CD14-positive monocyte (primary cell): ENCODE data around the gene MAB21L3. TPM values are rescaled to one million over a fixed set of nuclear protein-coding genes. Genes with fewer than 3 reads are reported as not detected.

Experiments
- DNase-seq, 3 donors: peaks; one replicate each; pipeline ENCODE4 v3.0.0-alpha.2; 2011 to 2022
- H2AFZ ChIP-seq: 2 replicates; pipeline ENCODE4 v1.6.0; 2012; ENCODE audit warnings: mild to moderate bottlenecking, low read depth, low read length, inconsistent platforms; ENCODE audit not compliant: insufficient read depth, poor library complexity, severe bottlenecking
- H3K27ac ChIP-seq, 2 donors: 1 replicate in 1 of 2; 2 replicates in 1 of 2; pipeline ENCODE4 v1.5.1; 2012 to 2013; ENCODE audit warnings: low read length in 2 of 2, control low read depth in 1 of 2, inconsistent platforms in 1 of 2, low read depth in 1 of 2, mild to moderate bottlenecking in 1 of 2
- H3K27me3 ChIP-seq, 2 donors: one replicate each; pipeline versions ENCODE4 v1.6.0 to v1.6.1; 2011 to 2013; ENCODE audit warnings: low read length in 2 of 2; ENCODE audit not compliant: control insufficient read depth in 2 of 2, insufficient read depth in 2 of 2
- H3K36me3 ChIP-seq, 2 donors: replicated peaks in 1 of 2; 1 replicate in 1 of 2; 2 replicates in 1 of 2; pipeline versions ENCODE4 v1.5.1 to v1.6.1; 2012 to 2013; ENCODE audit warnings: low read length in 2 of 2, control low read depth in 1 of 2, inconsistent platforms in 1 of 2, mild to moderate bottlenecking in 1 of 2; ENCODE audit not compliant: insufficient read depth in 2 of 2, control insufficient read depth in 1 of 2
- H3K4me1 ChIP-seq, 2 donors: 1 replicate in 1 of 2; 2 replicates in 1 of 2; pipeline versions ENCODE4 v1.5.1 to v1.6.1; 2012 to 2013; ENCODE audit warnings: low read length in 2 of 2, control low read depth in 1 of 2, inconsistent platforms in 1 of 2, mild to moderate bottlenecking in 1 of 2, moderate library complexity in 1 of 2; ENCODE audit not compliant: insufficient read depth in 2 of 2, control insufficient read depth in 1 of 2
- H3K4me2 ChIP-seq: replicated peaks from 2 replicates; pipeline ENCODE3; 2012; ENCODE audit warnings: low read length, moderate library complexity, mild to moderate bottlenecking; ENCODE audit not compliant: poor library complexity, severe bottlenecking; ENCODE audit errors: extremely low read depth
- H3K4me3 ChIP-seq, 3 experiments: fragments of 200-600 bp in 1 of 3; sonication (generic) in 1 of 3; replicated peaks in 1 of 3; 1 replicate in 2 of 3; 2 replicates in 1 of 3; pipeline ENCODE4 v1.5.1; 2011 to 2013; ENCODE audit warnings: low read length in 3 of 3, mild to moderate bottlenecking in 3 of 3, control low read depth in 2 of 3, low read depth in 2 of 3, inconsistent platforms in 1 of 3, moderate library complexity in 1 of 3
- H3K79me2 ChIP-seq: 2 replicates; pipeline ENCODE4 v1.6.0; 2012; ENCODE audit warnings: mild to moderate bottlenecking, control low read depth, inconsistent platforms, low read length, moderate library complexity; ENCODE audit not compliant: insufficient read depth
- H3K9ac ChIP-seq: 2 replicates; pipeline ENCODE4 v1.6.0; 2017; ENCODE audit warnings: low read length, mild to moderate bottlenecking; ENCODE audit not compliant: insufficient read depth, poor library complexity, severe bottlenecking
- H3K9me3 ChIP-seq, 2 donors: replicated peaks in 1 of 2; 1 replicate in 1 of 2; 2 replicates in 1 of 2; pipeline versions ENCODE4 v1.5.1 to v1.6.1; 2012 to 2013; ENCODE audit warnings: low read length in 2 of 2, control low read depth in 1 of 2; ENCODE audit not compliant: control insufficient read depth in 1 of 2, insufficient read depth in 1 of 2
- H4K20me1 ChIP-seq: 2 replicates; pipeline ENCODE4 v1.6.0; 2012; ENCODE audit warnings: mild to moderate bottlenecking, low read length, control low read depth, moderate library complexity; ENCODE audit not compliant: insufficient read depth
- H3K27ac Mint-ChIP-seq, 7 donors: one replicate each; pipeline ENCODE4 v1.8.0; 2020; ENCODE audit warnings: mild to moderate bottlenecking in 7 of 7, mixed read lengths in 7 of 7, moderate library complexity in 6 of 7, inconsistent platforms in 2 of 7
- H3K27me3 Mint-ChIP-seq, 3 donors: one replicate each; pipeline ENCODE4 v1.8.0; 2021 to 2022; ENCODE audit warnings: low read depth in 3 of 3, mild to moderate bottlenecking in 3 of 3, mixed read lengths in 3 of 3, moderate library complexity in 3 of 3, inconsistent platforms in 1 of 3
- H3K36me3 Mint-ChIP-seq, 2 donors: one replicate each; pipeline ENCODE4 v1.8.0; 2020; ENCODE audit warnings: mixed read lengths in 2 of 2, inconsistent platforms in 1 of 2, mild to moderate bottlenecking in 1 of 2
- H3K4me1 Mint-ChIP-seq: one replicate; pipeline ENCODE4 v1.8.0; 2020; ENCODE audit warnings: mild to moderate bottlenecking, mixed read lengths
- H3K4me3 Mint-ChIP-seq, 2 donors: one replicate each; pipeline ENCODE4 v1.8.0; 2020; ENCODE audit warnings: mild to moderate bottlenecking in 2 of 2, mixed read lengths in 2 of 2, moderate library complexity in 1 of 2
- H3K9me3 Mint-ChIP-seq, 7 donors: one replicate each; pipeline ENCODE4 v1.8.0; 2020 to 2022; ENCODE audit warnings: mixed read lengths in 7 of 7, mild to moderate bottlenecking in 6 of 7, moderate library complexity in 6 of 7, inconsistent platforms in 2 of 7
- WGBS: methylation state at CpG from one replicate; pipeline ENCODE4 v1.1.5; 2013; ENCODE audit warnings: missing lambda C conversion rate; ENCODE audit not compliant: insufficient coverage; 5-methylcytosine and 5-hydroxymethylcytosine counted together
- intact Hi-C, 2 donors: fragments of 100-400 bp; cut with micrococcal nuclease; formaldehyde crosslinking; loops; one replicate each; pipeline versions ENCODE4 v1.15.0 to v1.15.1; 2023
- polyA plus RNA-seq, 3 donors: library from polyadenylated mRNA; depleted of rRNA in 1 of 3; unstranded in 2 of 3; stranded (reverse) in 1 of 3; fragments of 300-500 nt in 2 of 3; fragments of >200 nt in 1 of 3; fragmentation: Illumina TruSeq in 2 of 3; gene quantifications; 1 replicate in 2 of 3; 2 replicates in 1 of 3; pipeline ENCODE4 v1.2.3, GENCODE V29; 2012 to 2021
- TF ChIP-seq, protein P1 (sequence below): fragments of 200-600 bp; IDR thresholded peaks from one replicate; pipeline ENCODE4 v1.8.0; 2022; ENCODE audit warnings: antibody characterized with exemption, mild to moderate bottlenecking

Gene MAB21L3
- polyA plus RNA-seq, 3 donors, result 0.44 TPM; not detected in 2

DNA sequence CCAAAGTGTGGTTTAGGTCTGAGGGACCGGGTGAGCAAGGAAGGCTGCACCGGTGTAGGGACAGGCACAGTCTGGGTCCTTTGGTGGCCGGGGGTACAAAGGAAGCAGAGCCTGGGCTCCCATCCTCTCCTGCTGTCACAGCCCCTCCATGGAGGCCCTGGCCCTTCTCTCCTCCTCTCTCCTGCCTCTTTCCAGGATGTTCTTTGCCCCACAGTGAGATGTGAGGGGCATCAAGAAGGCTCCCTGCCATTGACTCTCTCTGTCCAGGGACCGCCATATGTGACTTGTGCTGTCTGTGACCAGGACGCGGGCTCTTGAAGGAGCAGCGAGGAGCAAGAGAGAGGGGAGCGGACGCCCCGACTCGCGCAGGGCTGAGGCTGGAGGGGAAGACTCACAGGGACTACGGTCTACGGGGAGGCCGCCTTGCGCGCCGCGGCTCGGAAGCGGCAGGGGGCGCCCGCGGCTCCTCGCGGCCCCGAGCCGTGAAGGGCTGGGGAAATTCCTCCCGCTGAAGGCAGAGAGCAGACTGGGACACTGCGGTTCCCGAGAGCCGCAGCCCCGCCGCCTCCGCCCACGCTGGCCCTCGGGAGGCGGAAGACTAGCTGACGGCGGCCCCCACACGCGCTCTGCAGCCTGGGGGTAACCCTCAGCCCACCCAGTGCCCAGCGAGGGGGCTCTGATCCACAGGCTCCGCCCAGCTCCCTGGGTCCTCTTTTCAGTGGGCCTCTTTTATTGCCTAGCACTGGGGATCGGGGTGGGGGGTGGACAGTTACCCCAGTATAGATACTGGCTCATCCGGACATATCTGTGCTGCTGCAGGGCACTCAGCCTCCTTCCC is 40.8 kb downstream of the MAB21L3 start:
- no peaks in the 10 kb centered on the region for H3K36me3 Mint-ChIP-seq
- Histone ChIP-seq H3K79me2 (no peaks in the 10 kb centered on the region), H4K20me1 (no peaks in the 10 kb centered on the region), H3K36me3 (no peaks in the 10 kb centered on the region), H3K27me3 (no peaks in the 10 kb centered on the region), H3K4me3 (peak overlapping the region; percentile 26 to 65 (median 31)), H3K9ac (peak overlapping the region; percentile 35), H2AFZ (peak overlapping the region; percentile 78), H3K27ac (no peak overlapping the region), H3K4me2 (peak overlapping the region; percentile 73), H3K4me1 (peaks cover 4 to 5% of the 10 kb centered on the region in 2 donors), H3K9me3 (no peaks in the 10 kb centered on the region)
- intact Hi-C loops, result loop anchor here (5.0 kb wide), 2 partner anchors 330 to 335 kb away; no protein-coding TSS in a partner anchor
- H3K27me3 Mint-ChIP-seq, result peaks cover 8 to 9% (median 8%) of the 10 kb centered on the region in 3 donors
- H3K4me3 Mint-ChIP-seq, result peak overlapping the region; percentile 62 to 75
- TF ChIP-seq, protein P1, sequence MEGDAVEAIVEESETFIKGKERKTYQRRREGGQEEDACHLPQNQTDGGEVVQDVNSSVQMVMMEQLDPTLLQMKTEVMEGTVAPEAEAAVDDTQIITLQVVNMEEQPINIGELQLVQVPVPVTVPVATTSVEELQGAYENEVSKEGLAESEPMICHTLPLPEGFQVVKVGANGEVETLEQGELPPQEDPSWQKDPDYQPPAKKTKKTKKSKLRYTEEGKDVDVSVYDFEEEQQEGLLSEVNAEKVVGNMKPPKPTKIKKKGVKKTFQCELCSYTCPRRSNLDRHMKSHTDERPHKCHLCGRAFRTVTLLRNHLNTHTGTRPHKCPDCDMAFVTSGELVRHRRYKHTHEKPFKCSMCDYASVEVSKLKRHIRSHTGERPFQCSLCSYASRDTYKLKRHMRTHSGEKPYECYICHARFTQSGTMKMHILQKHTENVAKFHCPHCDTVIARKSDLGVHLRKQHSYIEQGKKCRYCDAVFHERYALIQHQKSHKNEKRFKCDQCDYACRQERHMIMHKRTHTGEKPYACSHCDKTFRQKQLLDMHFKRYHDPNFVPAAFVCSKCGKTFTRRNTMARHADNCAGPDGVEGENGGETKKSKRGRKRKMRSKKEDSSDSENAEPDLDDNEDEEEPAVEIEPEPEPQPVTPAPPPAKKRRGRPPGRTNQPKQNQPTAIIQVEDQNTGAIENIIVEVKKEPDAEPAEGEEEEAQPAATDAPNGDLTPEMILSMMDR, result peak; percentile 94
- H3K9me3 Mint-ChIP-seq, result peaks cover 0 to 1% (median 0%) of the 10 kb centered on the region in 7 donors
- peak; percentile 59 to 81 (median 69) for DNase-seq
- peaks cover 5% of the 10 kb centered on the region for H3K4me1 Mint-ChIP-seq
- peak overlapping the region in 2 of 7 donors; percentile 27 to 50 for H3K27ac Mint-ChIP-seq
- 7% methylated on average over 43 of the region's 46 CpGs for WGBS

DNA sequence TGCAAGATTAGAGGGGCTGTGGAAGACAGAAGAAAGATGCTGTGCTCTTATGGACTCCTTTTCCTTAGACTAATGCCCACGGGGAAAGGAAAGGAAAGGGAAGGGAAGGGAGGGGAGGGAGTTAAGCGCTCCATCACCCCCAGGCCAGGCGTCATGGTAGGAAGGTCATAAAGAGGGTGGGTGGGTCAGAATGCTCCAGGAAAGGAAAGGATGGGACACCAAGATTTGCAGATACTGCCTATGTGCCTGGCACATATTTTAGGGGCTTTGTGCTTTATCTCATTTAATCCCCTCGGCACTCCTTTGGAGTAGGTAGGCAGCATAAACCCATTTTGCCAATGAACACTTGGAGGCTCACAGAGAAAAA is 41.4 kb downstream of the MAB21L3 start:
- intact Hi-C loops, result loop anchor here (5.0 kb wide), 2 partner anchors 330 to 335 kb away; no protein-coding TSS in a partner anchor
- peak overlapping the region in 2 of 3 experiments; percentile 26 to 65 for H3K4me3 ChIP-seq
- H3K27me3 Mint-ChIP-seq, result peaks cover 4 to 8% (median 8%) of the 10 kb centered on the region in 3 donors
- no peaks in the 10 kb centered on the region for H3K36me3 Mint-ChIP-seq
- no peaks in the 10 kb centered on the region for H3K9me3 Mint-ChIP-seq
- H3K27me3 ChIP-seq, result no peaks in the 10 kb centered on the region
- peaks cover 5% of the 10 kb centered on the region for H3K4me1 Mint-ChIP-seq
- no peaks in the 10 kb centered on the region for H3K9me3 ChIP-seq
- no peak for DNase-seq
- TF ChIP-seq, protein P1, result no peak
- no peak overlapping the region for H3K27ac Mint-ChIP-seq
- no peak overlapping the region for H3K27ac ChIP-seq
- peaks cover 4 to 5% of the 10 kb centered on the region in 2 donors for H3K4me1 ChIP-seq
- WGBS, result 83% methylated on average over 1 of the region's 4 CpGs
- peak overlapping the region; percentile 78 for H2AFZ ChIP-seq
- no peaks in the 10 kb centered on the region for H3K36me3 ChIP-seq
- peak overlapping the region; percentile 35 for H3K9ac ChIP-seq
- H3K79me2 ChIP-seq, result no peaks in the 10 kb centered on the region
- H3K4me2 ChIP-seq, result peak overlapping the region; percentile 73
- H3K4me3 Mint-ChIP-seq, result peak overlapping the region; percentile 62 to 71
- no peaks in the 10 kb centered on the region for H4K20me1 ChIP-seq
